Measurements from ENCODE around the gene TENT5C.

The TENT5C gene

DNA sequence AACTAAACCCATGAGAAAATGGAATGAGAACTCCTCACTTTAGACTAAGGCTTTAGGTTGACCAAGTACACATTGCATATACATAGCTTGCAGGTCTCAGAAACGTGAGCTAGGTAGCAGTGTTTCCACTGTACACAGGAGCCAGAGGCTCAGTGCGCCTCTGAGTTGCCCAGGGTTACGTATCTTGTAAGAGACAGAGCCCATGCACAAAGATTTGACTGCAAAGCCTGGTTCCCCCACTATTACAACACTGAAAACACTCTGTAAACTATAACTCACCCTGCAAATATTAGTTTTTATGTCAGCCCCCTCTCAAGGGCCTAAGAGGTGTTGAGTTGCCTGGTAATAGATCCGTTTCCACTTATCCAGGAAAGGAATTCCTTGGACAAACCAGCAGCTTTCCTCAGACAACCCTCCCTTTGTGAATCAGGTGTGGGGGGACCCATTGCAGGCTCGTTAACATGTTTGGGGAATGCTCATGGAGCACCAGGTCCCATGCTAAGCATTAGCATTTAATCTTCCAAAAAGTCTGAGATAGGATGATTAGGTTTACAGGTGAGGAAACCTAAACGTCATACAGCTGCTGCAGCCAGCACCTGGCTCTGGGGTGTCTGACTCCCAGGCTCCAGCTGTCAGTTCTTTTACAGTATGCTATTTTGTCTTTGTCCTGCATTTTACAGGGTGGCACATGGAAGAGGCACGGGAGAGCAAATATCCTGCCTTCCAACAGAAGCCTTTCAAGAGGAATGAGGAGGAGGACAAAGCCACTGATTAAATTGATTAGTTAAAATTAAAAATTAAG lies 25.7 kb downstream of the TENT5C start:
- no peak for DNase-seq (ENCODE audit: low read depth, low spot score)
- Histone ChIP-seq H3K4me1 (ENCODE audit: insufficient read depth, insufficient read length) (peaks cover 8% of the 10 kb centered on the region), H3K9me3 (ENCODE audit: insufficient read depth, low read length) (no peaks in the 10 kb centered on the region), H3K27me3 (ENCODE audit: insufficient read depth, insufficient read length) (no peaks in the 10 kb centered on the region), H3K4me3 (ENCODE audit: insufficient read length, low read depth) (no peak overlapping the region), H3K9ac (ENCODE audit: insufficient read length, low read depth) (no peak overlapping the region), H3K36me3 (ENCODE audit: insufficient read depth, insufficient read length, low read length) (no peaks in the 10 kb centered on the region)
- TF ChIP-seq ZNF274 (IDR thresholded peaks at IDR 0.05; ENCODE audit: low read depth, low read length) = no peak
- TF ChIP-seq SUZ12 (IDR thresholded peaks at IDR 0.05; ENCODE audit: extremely low read depth, insufficient read depth, insufficient read length) = no peak
- TF ChIP-seq YY1 (IDR thresholded peaks at IDR 0.05; ENCODE audit: insufficient read depth, insufficient read length) = no peak

DNA sequence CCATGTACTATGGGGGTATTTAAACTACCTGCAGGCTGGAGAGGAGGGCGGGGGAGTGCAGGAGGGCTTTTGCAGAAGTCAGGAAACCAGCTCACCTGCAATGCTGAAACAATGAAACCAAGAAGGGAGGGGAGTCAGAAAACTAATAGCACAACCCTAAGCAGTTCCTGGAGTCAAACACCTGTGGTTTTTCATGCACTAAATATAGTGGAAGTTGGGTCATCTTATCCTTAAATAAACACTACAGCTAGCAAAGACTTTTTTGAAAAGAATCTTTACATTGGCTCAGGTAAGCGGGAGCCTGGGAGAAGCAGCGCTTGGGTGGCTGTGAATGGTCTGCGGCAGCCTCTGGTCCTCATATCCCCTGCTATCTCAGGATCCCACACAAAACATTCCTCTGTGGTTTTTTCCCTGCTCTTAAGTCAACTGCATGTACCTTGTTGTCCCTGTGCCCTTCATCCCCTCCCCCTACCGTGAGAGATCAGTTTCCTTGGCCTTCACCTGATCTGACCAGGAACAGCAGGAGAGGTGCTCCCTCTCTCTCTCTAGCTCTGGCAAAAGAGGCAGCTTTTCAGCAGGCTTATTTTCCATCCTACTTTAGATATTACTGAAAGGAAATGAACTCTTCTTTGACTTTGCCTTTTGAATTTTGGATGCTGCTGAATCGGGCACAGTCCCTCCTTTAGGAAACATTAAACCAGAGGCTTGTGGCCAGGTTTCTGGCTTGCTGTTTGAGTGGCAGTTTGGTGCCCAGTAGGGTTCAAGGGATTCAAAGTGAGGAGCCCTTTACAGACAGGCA lies 26.6 kb downstream of the TENT5C start:
- Histone ChIP-seq H3K4me1 (ENCODE audit: insufficient read depth, insufficient read length) (peaks cover 8% of the 10 kb centered on the region), H3K9ac (ENCODE audit: insufficient read length, low read depth) (no peak overlapping the region), H3K27me3 (ENCODE audit: insufficient read depth, insufficient read length) (no peaks in the 10 kb centered on the region), H3K4me3 (ENCODE audit: insufficient read length, low read depth) (no peak overlapping the region), H3K9me3 (ENCODE audit: insufficient read depth, low read length) (no peaks in the 10 kb centered on the region), H3K36me3 (ENCODE audit: insufficient read depth, insufficient read length, low read length) (no peaks in the 10 kb centered on the region)
- DNase-seq (ENCODE audit: low read depth, low spot score) = no peak
- TF ChIP-seq ZNF274 (IDR thresholded peaks at IDR 0.05; ENCODE audit: low read depth, low read length) (no peak), SUZ12 (IDR thresholded peaks at IDR 0.05; ENCODE audit: extremely low read depth, insufficient read depth, insufficient read length) (no peak), YY1 (IDR thresholded peaks at IDR 0.05; ENCODE audit: insufficient read depth, insufficient read length) (no peak)

- Histone ChIP-seq H3K9me3 (ENCODE audit: insufficient read depth, low read length) (no peaks in the 10 kb centered on the region), H3K4me3 (ENCODE audit: insufficient read length, low read depth) (no peak overlapping the region), H3K9ac (ENCODE audit: insufficient read length, low read depth) (no peak overlapping the region), H3K4me1 (ENCODE audit: insufficient read depth, insufficient read length) (peaks cover 8% of the 10 kb centered on the region), H3K36me3 (ENCODE audit: insufficient read depth, insufficient read length, low read length) (no peaks in the 10 kb centered on the region), H3K27me3 (ENCODE audit: insufficient read depth, insufficient read length) (no peaks in the 10 kb centered on the region)
- no peak for DNase-seq (ENCODE audit: low read depth, low spot score)
- no peak for TF ChIP-seq SUZ12 (IDR thresholded peaks at IDR 0.05; ENCODE audit: extremely low read depth, insufficient read depth, insufficient read length)
- no peak for TF ChIP-seq ZNF274 (IDR thresholded peaks at IDR 0.05; ENCODE audit: low read depth, low read length)
- no peak for TF ChIP-seq YY1 (IDR thresholded peaks at IDR 0.05; ENCODE audit: insufficient read depth, insufficient read length)
Measured at GRCh38 chr1:117633068-117633345, 27.2 kb downstream of the TENT5C start.

DNA sequence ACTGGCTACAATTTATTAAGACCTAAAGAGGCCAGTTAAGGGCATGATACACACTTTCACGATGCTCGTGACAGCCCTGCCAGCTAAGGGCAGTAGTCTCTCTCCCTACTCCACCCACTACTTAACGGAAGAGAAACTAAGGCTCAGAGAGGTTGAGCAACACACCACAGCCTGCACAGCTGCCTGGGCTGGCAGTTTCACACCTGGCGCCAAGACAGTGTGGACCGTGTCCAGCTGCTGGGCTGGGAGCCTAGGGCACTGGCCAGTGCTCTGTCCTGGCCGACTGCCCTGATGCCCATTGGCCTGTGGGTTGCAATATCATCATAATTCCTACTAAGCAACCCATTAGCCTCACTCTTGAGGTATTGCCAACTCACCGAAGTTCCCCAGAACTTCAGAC lies 27.6 kb downstream of the TENT5C start:
- H3K9me3 ChIP-seq (ENCODE audit: insufficient read depth, low read length) = no peaks in the 10 kb centered on the region
- H3K4me3 ChIP-seq (ENCODE audit: insufficient read length, low read depth) = no peak overlapping the region
- H3K27me3 ChIP-seq (ENCODE audit: insufficient read depth, insufficient read length) = no peaks in the 10 kb centered on the region
- no peak for DNase-seq (ENCODE audit: low read depth, low spot score)
- H3K4me1 ChIP-seq (ENCODE audit: insufficient read depth, insufficient read length) = peaks cover 9% of the 10 kb centered on the region
- no peaks in the 10 kb centered on the region for H3K36me3 ChIP-seq (ENCODE audit: insufficient read depth, insufficient read length, low read length)
- no peak for TF ChIP-seq SUZ12 (IDR thresholded peaks at IDR 0.05; ENCODE audit: extremely low read depth, insufficient read depth, insufficient read length)
- no peak for TF ChIP-seq YY1 (IDR thresholded peaks at IDR 0.05; ENCODE audit: insufficient read depth, insufficient read length)
- TF ChIP-seq ZNF274 (IDR thresholded peaks at IDR 0.05; ENCODE audit: low read depth, low read length) = no peak
- no peak overlapping the region for H3K9ac ChIP-seq (ENCODE audit: insufficient read length, low read depth)

- Histone ChIP-seq H3K9ac (ENCODE audit: insufficient read length, low read depth) (no peak overlapping the region), H3K4me1 (ENCODE audit: insufficient read depth, insufficient read length) (peaks cover 11% of the 10 kb centered on the region), H3K4me3 (ENCODE audit: insufficient read length, low read depth) (no peak overlapping the region)
Measured at GRCh38 chr1:117633936-117634335, 28.1 kb downstream of the TENT5C start.

GRCh38 chr1:117634631-117635030 lies 28.8 kb downstream of the TENT5C start:
- Histone ChIP-seq H3K4me1 (ENCODE audit: insufficient read depth, insufficient read length) (peaks cover 12% of the 10 kb centered on the region), H3K4me3 (ENCODE audit: insufficient read length, low read depth) (no peak overlapping the region), H3K9ac (ENCODE audit: insufficient read length, low read depth) (no peak overlapping the region), H3K9me3 (ENCODE audit: insufficient read depth, low read length) (no peaks in the 10 kb centered on the region), H3K36me3 (ENCODE audit: insufficient read depth, insufficient read length, low read length) (no peaks in the 10 kb centered on the region), H3K27me3 (ENCODE audit: insufficient read depth, insufficient read length) (no peaks in the 10 kb centered on the region)
- DNase-seq (ENCODE audit: low read depth, low spot score) = no peak
- TF ChIP-seq SUZ12 (IDR thresholded peaks at IDR 0.05; ENCODE audit: extremely low read depth, insufficient read depth, insufficient read length) (no peak), ZNF274 (IDR thresholded peaks at IDR 0.05; ENCODE audit: low read depth, low read length) (no peak), YY1 (IDR thresholded peaks at IDR 0.05; ENCODE audit: insufficient read depth, insufficient read length) (no peak)

More at GRCh38 chr1:117633936-117634335, 28.1 kb downstream of the TENT5C start:
- Histone ChIP-seq H3K9me3 (ENCODE audit: insufficient read depth, low read length) (no peaks in the 10 kb centered on the region), H3K27me3 (ENCODE audit: insufficient read depth, insufficient read length) (no peaks in the 10 kb centered on the region), H3K36me3 (ENCODE audit: insufficient read depth, insufficient read length, low read length) (no peaks in the 10 kb centered on the region)
- TF ChIP-seq ZNF274 (IDR thresholded peaks at IDR 0.05; ENCODE audit: low read depth, low read length) (no peak), SUZ12 (IDR thresholded peaks at IDR 0.05; ENCODE audit: extremely low read depth, insufficient read depth, insufficient read length) (no peak), YY1 (IDR thresholded peaks at IDR 0.05; ENCODE audit: insufficient read depth, insufficient read length) (no peak)
- DNase-seq (ENCODE audit: low read depth, low spot score) = no peak

DNA sequence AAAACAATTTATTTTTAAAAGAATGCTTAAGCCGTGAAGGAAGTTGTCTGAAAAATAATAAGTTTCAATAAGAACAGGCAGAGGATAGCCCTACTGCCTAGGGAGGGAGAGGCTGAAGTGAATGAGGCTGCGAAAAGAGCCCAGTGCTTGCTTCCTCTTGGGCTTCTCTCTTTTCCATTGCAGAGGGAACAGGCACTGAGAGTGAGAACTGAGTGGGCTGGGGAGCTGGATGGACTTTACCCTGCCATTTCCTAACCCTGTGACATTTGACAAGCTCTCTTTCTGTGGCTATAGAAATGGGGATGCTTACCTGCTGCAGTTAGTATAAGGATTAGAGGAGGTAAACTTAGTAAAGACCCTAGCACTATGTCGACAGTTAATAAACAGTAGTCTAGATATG lies 30.0 kb downstream of the TENT5C start:
- peaks cover 14% of the 10 kb centered on the region for H3K4me1 ChIP-seq (ENCODE audit: insufficient read depth, insufficient read length)
- no peaks in the 10 kb centered on the region for H3K27me3 ChIP-seq (ENCODE audit: insufficient read depth, insufficient read length)
- H3K9me3 ChIP-seq (ENCODE audit: insufficient read depth, low read length) = no peaks in the 10 kb centered on the region
- DNase-seq (ENCODE audit: low read depth, low spot score) = no peak
- no peak overlapping the region for H3K9ac ChIP-seq (ENCODE audit: insufficient read length, low read depth)
- H3K4me3 ChIP-seq (ENCODE audit: insufficient read length, low read depth) = no peak overlapping the region
- TF ChIP-seq SUZ12 (IDR thresholded peaks at IDR 0.05; ENCODE audit: extremely low read depth, insufficient read depth, insufficient read length) (no peak), YY1 (IDR thresholded peaks at IDR 0.05; ENCODE audit: insufficient read depth, insufficient read length) (no peak), ZNF274 (IDR thresholded peaks at IDR 0.05; ENCODE audit: low read depth, low read length) (no peak)
- no peaks in the 10 kb centered on the region for H3K36me3 ChIP-seq (ENCODE audit: insufficient read depth, insufficient read length, low read length)

Measured in NT2/D1 (cell line).